ENCODE measurements around the gene OR9Q1. TPM values are rescaled to one million over a fixed set of nuclear protein-coding genes. Genes with fewer than 3 reads are reported as not detected.

Gene OR9Q1, protein sequence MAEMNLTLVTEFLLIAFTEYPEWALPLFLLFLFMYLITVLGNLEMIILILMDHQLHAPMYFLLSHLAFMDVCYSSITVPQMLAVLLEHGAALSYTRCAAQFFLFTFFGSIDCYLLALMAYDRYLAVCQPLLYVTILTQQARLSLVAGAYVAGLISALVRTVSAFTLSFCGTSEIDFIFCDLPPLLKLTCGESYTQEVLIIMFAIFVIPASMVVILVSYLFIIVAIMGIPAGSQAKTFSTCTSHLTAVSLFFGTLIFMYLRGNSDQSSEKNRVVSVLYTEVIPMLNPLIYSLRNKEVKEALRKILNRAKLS
- total RNA-seq (2022; extraction: Qiagen RNA extraction): not detected in 5 replicates

GRCh38 chr11:58023435-58023931 is at the start of gene OR9Q1:
OR9Q1 (plus strand) TSS chr11:58023881; CDS start chr11:58179445, 155,564 bp downstream.

DNA sequence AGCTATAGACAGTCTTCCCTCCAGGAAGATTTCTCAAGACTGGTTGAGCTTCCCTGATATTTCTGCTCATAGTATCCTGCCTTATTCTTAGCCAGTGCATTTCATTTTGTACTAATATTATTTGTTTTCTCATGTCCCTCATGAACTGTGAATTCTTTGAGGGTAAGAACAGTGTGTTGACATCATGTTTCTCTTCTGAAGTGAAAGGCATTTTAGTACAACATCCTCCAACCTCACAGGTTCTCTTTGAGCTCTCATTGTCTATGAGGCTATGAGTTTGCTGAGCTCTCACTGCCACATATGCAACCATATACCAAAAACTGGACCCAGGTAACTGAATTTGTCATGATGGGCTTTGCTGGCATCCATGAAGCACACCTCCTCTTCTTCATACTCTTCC is 7.0 kb downstream of the OR9Q1 start, which contains the start of gene OR6Q1:
Gene OR6Q1, plus strand, starts transcription at position 301 of the 400 bp plus-strand sequence. Its CDS starts 0 bp downstream, at position 301.

GRCh38 chr11:58125469-58125868 is 101.8 kb downstream of the OR9Q1 start, which contains the start of gene OR9I1:
OR9I1 (minus strand) TSS chr11:58125530; CDS start chr11:58119444, 6,086 bp downstream.

DNA sequence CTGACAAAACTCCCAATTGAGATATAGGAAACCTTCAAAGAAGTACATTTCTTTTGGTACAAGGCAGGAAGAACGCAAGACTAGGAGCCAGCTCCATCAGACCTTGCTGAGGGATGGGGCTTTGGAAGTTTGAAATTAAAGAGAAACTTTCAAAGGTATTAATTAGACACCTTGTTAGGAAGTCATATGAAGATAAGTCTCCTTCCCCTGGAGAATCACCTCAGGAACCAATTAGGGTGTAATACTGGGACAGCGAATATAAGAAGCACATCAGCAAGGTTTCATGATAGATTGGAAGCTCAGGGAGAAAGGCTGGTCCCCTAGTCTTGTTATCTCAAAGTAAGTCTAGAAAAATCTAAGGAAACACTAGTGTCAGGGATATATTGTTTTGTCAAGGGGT is 165.1 kb downstream of the OR9Q1 start, which contains the start of gene OR9Q2:
Gene OR9Q2, plus strand, starts transcription at position 301 of the 400 bp plus-strand sequence. CDS start 1,421 bp downstream, outside the sequence.

DNA sequence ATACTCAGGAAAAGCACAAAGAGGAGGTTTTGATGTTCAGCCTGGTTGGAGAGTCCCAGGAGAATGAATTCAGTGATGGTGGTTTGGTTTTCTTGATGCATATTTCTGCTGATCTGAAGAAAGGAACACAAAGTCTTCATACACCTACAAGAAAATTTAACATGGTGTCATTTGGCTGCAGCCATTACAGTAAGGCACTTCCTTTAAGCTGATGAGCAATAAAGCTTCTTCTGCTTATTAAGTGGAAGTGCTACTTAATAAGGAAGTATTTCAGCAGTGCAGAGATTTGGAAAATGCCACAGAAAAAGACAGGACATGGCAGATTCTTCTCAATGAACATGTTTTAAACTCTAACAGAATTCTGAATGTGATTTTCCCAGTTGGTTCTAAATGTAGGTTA is 180.4 kb downstream of the OR9Q1 start, which contains the start of gene OR1S2:
Gene OR1S2, minus strand, starts transcription at position 101 of the 400 bp plus-strand sequence. Its CDS starts 0 bp downstream, at position 101.

DNA sequence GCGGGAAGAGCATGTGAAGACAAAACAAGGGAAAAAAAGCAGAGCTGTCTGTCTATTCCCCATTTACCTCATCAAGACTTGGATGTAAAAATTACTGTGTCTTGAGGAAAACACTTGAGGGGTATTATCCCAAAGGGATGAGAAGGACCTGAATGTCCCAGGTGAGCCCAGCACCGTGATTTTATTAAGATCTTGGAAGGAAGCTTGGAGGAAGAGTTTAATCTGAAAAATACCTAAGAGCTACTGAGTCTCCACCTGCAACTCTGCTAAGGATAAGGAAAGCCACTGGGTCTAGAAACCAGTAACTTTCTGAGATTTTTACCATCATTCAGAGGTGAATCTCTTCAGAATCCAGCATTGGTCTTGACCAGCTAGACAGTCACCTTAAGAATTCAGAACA is 188.7 kb downstream of the OR9Q1 start, which contains the start of gene OR1S1:
Gene OR1S1, plus strand, starts transcription at position 301 of the 400 bp plus-strand sequence.

Other genes starting within 250 kb of the OR9Q1 start
- not detected in 5 replicates for gene OR6Q1, start 7.1 kb downstream of the OR9Q1 start, total RNA-seq (2022; extraction: Qiagen RNA extraction)
- gene OR9I1, start 101.6 kb downstream of the OR9Q1 start, total RNA-seq (2022; extraction: Qiagen RNA extraction): not detected in 5 replicates
- not detected in 5 replicates for gene OR9Q2, start 165.2 kb downstream of the OR9Q1 start, total RNA-seq (2022; extraction: Qiagen RNA extraction)
- gene OR1S2, start 180.3 kb downstream of the OR9Q1 start, total RNA-seq (2022; extraction: Qiagen RNA extraction): not detected in 5 replicates
- gene OR1S1, start 188.8 kb downstream of the OR9Q1 start, total RNA-seq (2022; extraction: Qiagen RNA extraction): not detected in 5 replicates
- gene OR10Q1, start 205.0 kb downstream of the OR9Q1 start, total RNA-seq (2022; extraction: Qiagen RNA extraction): not detected in 5 replicates
- gene OR10W1, start 244.4 kb downstream of the OR9Q1 start, total RNA-seq (2022; extraction: Qiagen RNA extraction): not detected in 5 replicates